Gastrocnemius medialis (tissue), 4 donors: ENCODE results near the gene MAPK12. TPM values are rescaled to one million over a fixed set of nuclear protein-coding genes. Genes with fewer than 3 reads are reported as not detected.

Experiments used
- ATAC-seq, 2 donors: fragments of 150-250 bp; one replicate each; pipeline ENCODE4 v1.9.1; 2016
- DNase-seq, 2 donors: peaks; one replicate each; pipeline ENCODE4 v3.0.0-alpha.2; 2019
- H3K27ac ChIP-seq, 4 donors: fragments of 200-600 bp; sonication (generic); 1 replicate in 1 of 4; 2 replicates in 3 of 4; pipeline ENCODE4 v1.5.1; 2016 to 2018; ENCODE audit warnings: mild to moderate bottlenecking in 2 of 4, moderate library complexity in 1 of 4
- H3K27me3 ChIP-seq, 3 donors: fragments of 200-600 bp; sonication (generic) in 2 of 3; 1 replicate in 1 of 3; 2 replicates in 2 of 3; pipeline versions ENCODE4 v1.5.1 to v1.6.0; 2016 to 2019; ENCODE audit warnings: mild to moderate bottlenecking in 1 of 3, moderate library complexity in 1 of 3
- H3K36me3 ChIP-seq, 2 donors: fragments of 200-600 bp; sonication (generic) in 1 of 2; one replicate each; pipeline ENCODE4 v1.5.1; 2017 to 2018
- H3K4me1 ChIP-seq, 2 donors: fragments of 200-600 bp; sonication (generic) in 1 of 2; one replicate each; pipeline ENCODE4 v1.5.1; 2016 to 2017; ENCODE audit warnings: mild to moderate bottlenecking in 2 of 2
- H3K4me3 ChIP-seq, 4 donors: fragments of 200-600 bp; sonication (generic) in 3 of 4; 1 replicate in 1 of 4; 2 replicates in 3 of 4; pipeline ENCODE4 v1.5.1; 2016 to 2019; ENCODE audit warnings: mild to moderate bottlenecking in 2 of 4
- H3K9me3 ChIP-seq, 3 donors: fragments of 200-600 bp; sonication (generic) in 2 of 3; 1 replicate in 1 of 3; 2 replicates in 2 of 3; pipeline ENCODE4 v1.5.1; 2016 to 2019
- POLR2A ChIP-seq, 2 donors: fragments of 450-650 bp; IDR thresholded peaks; one replicate each; pipeline ENCODE4 v1.6.1; 2017; ENCODE audit warnings: antibody characterized with exemption in 2 of 2, mild to moderate bottlenecking in 2 of 2, moderate library complexity in 2 of 2
- in situ Hi-C, 4 donors: fragments of 200-750 bp; cut with MboI; loops; one replicate each; pipeline versions ENCODE4 v1.15.0 to v1.8.0; 2017; ENCODE audit warnings: low sequenced_read_pairs in 4 of 4
- intact Hi-C: fragments of 100-400 bp; cut with DNase I; formaldehyde crosslinking; loops from one replicate; pipeline ENCODE4 v1.15.1; 2023; ENCODE audit warnings: low total_unique reads
- total RNA-seq, 4 donors: library from RNA; depleted of rRNA; stranded (reverse); fragments of >200 nt; gene quantifications; one replicate each; pipeline versions ENCODE4 v1.1.0 to v1.2.3, GENCODE V29; 2016
- TF ChIP-seq, protein P1 (sequence below), 5 experiments: fragments of 450-650 bp in 3 of 5; fragments of 200-600 bp in 2 of 5; sonication (generic) in 2 of 5; IDR thresholded peaks in 4 of 5; conservative IDR thresholded peaks in 1 of 5; 1 replicate in 4 of 5; 2 replicates in 1 of 5; pipeline ENCODE4 v1.5.1; 2016 to 2019; ENCODE audit warnings: antibody characterized with exemption in 5 of 5, mild to moderate bottlenecking in 3 of 5, moderate library complexity in 3 of 5

Gene MAPK12
- total RNA-seq, 4 donors from 2014 or later = 126 to 290 (median 219) TPM

DNA sequence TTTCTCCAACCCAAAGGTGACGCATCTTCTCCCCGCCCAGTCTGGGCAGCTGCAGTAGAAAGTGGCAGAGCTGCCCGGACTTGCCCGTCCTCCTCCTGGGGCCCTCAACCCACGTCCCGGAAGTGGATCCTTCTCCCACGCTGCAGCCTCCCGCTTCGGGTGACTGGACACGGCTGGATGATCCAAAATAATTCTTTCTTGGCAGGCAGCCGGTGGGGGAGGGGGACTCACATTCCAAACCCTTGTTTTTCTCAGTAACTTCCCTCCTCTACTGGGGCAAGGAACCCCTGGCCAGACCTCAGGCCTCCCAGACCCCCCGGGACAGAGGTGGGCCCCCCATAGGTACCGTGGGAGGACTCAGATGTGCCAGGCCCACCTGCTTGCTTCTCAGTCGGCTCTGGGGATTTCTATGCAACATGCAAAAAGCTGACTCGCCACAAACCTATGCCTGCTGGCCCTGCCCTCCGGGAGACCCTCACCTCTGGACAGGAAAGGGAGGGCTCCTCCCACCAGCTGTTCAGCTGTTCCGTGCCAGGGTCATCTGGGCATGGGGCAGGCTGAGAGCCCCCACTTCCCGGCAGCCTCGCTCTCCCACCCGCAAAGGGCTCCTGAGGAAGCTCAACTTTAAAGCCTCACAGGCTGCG is 44.6 kb upstream of the MAPK12 start:
- Histone ChIP-seq H3K9me3 (no peaks in the 10 kb centered on the region), H3K36me3 (no peaks in the 10 kb centered on the region), H3K4me1 (peaks cover 16 to 34% of the 10 kb centered on the region in 2 donors), H3K27me3 (peaks cover 0 to 5% (median 4%) of the 10 kb centered on the region in 3 donors), H3K4me3 (peak overlapping the region; percentile 59 to 70 (median 62)), H3K27ac (peak overlapping the region; percentile 51 to 75 (median 60))
- in situ Hi-C loops (no loop called here), intact Hi-C loops (loop anchor here (2.0 kb wide), 1 partner anchor 21 kb away; the partner anchor contains the start of gene DENND6B)
- TF ChIP-seq POLR2A (IDR thresholded peaks at IDR 0.05) = no peak
- TF ChIP-seq, protein P1, sequence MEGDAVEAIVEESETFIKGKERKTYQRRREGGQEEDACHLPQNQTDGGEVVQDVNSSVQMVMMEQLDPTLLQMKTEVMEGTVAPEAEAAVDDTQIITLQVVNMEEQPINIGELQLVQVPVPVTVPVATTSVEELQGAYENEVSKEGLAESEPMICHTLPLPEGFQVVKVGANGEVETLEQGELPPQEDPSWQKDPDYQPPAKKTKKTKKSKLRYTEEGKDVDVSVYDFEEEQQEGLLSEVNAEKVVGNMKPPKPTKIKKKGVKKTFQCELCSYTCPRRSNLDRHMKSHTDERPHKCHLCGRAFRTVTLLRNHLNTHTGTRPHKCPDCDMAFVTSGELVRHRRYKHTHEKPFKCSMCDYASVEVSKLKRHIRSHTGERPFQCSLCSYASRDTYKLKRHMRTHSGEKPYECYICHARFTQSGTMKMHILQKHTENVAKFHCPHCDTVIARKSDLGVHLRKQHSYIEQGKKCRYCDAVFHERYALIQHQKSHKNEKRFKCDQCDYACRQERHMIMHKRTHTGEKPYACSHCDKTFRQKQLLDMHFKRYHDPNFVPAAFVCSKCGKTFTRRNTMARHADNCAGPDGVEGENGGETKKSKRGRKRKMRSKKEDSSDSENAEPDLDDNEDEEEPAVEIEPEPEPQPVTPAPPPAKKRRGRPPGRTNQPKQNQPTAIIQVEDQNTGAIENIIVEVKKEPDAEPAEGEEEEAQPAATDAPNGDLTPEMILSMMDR (IDR thresholded peaks at IDR 0.05 in 4 of 5, conservative IDR thresholded peaks at IDR 0.05 in 1 of 5) = no peak
- DNase-seq = peak; percentile 36 to 64
- peak; percentile 2 to 36 for ATAC-seq

DNA sequence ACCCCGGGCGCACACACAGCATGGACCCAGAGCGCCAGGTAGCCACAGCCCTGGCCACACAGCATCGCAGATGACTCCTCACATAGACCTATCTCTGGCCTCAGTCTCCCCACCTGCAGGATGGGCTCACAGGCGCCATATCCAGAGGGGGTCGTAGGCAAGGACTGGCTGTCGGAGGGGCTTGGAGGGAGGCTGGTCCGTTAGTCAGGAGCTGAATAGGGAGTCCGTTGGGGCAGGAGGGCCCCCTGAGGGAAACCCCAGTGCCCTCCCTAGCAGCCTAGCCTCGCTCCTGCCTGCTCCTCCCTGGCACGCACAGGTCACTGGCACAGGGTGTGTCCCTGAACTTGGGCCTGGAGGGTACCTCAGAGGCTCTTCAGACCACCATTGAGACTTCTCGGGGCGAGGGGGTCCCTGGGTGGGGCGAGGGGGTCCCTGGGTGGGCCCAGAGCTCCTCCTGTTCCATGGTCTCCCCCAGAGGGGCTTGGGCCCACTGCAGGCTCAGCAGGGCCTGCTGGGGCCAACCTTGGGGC is 44.0 kb upstream of the MAPK12 start:
- Histone ChIP-seq H3K4me1 (peaks cover 16 to 34% of the 10 kb centered on the region in 2 donors), H3K36me3 (no peaks in the 10 kb centered on the region), H3K27ac (peak overlapping the region; percentile 51 to 75 (median 60)), H3K4me3 (peak overlapping the region in 3 of 4 donors; percentile 59 to 64 (median 59)), H3K9me3 (no peaks in the 10 kb centered on the region), H3K27me3 (peaks cover 0 to 5% (median 4%) of the 10 kb centered on the region in 3 donors)
- DNase-seq (no peak), ATAC-seq (no peak)
- TF ChIP-seq, protein P1 (IDR thresholded peaks at IDR 0.05 in 4 of 5, conservative IDR thresholded peaks at IDR 0.05 in 1 of 5) = no peak
- TF ChIP-seq POLR2A (IDR thresholded peaks at IDR 0.05) = no peak
- intact Hi-C loops (no loop called here), in situ Hi-C loops (no loop called here)

DNA sequence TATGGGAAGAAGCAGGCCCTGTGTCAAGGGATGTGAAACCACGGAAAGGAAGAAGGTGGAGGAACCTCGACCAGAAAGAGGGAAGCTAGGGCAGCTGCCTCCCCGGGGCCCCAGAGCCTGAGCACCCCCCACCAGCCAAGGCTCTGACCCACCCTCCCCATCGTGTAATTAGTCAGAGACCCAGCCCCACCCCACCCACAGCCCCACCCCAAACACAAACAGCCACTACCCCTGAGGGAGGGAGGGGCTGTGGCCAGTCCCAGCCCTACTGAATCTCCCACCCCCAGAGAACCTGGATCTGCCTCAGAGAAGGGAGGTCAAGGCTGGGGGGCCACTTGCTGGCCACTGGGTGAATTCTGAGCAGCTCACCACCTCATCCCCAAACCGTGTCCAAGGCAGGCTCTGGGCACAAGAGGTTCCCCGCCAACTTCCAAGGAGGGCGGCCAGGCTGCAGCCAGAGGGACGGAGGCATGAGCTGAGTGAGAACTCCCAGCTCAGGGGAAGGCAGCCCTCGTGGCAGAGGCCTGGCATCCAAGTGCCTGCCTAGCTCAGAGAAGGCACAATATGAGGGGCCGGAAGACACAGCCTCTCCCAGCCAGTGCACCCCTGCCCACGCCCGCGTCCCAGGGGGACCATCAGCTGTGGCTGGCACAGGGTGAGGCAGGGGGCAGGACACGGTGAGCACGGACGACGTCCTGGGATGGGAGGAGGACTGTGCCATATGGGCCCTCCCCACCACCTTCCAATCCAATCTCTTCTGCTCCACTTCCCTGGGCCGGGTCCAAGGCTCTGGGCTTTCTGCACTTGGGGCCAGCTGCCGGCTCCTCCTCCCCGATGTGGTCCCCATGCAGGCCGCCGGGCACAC is 43.3 kb upstream of the MAPK12 start:
- DNase-seq (peak in 1 of 2 donors; percentile 35), ATAC-seq (no peak)
- H3K27me3 ChIP-seq = peaks cover 0 to 5% (median 4%) of the 10 kb centered on the region in 3 donors
- intact Hi-C loops = no loop called here
- peaks cover 16 to 34% of the 10 kb centered on the region in 2 donors for H3K4me1 ChIP-seq
- no peaks in the 10 kb centered on the region for H3K36me3 ChIP-seq
- peak overlapping the region in 3 of 4 donors; percentile 51 to 75 (median 58) for H3K27ac ChIP-seq
- no peaks in the 10 kb centered on the region for H3K9me3 ChIP-seq
- in situ Hi-C loops = no loop called here
- peak overlapping the region in 2 of 4 donors; percentile 59 for H3K4me3 ChIP-seq
- TF ChIP-seq, protein P1 (IDR thresholded peaks at IDR 0.05 in 4 of 5, conservative IDR thresholded peaks at IDR 0.05 in 1 of 5) = no peak

DNA sequence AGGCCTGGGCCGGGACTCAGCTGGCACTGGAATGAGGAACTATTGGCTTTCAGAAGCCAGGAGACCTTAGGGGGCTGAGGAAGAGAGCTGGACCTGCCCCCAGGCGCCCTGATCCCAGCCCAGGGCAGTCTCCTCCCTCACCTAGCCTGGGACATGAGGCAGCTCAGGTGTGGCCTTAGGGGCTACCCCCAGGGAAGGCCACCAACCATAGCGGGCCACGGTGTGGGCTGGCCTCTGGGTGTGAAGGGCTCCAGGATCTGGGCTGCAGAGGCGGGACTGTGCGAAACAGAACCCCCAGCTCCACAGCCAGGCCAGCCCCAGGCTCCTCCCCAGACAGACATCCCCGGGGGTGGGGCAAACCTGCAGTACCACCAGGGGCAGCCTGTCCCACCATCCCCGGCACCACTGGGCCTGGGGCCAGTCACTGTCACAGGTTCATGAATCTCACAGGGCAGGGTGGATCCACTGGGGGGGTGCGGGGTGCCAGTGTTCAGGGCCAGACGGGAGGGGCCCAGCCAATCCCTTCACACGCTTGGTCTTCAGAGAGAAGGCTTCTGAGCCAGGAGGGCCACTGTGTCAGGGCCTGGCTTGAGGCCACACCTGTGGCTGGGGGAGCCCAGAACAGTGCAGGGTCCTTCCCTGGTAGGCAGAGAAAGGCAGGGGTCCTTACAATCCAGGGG is 42.5 kb upstream of the MAPK12 start:
- intact Hi-C loops (no loop called here), in situ Hi-C loops (no loop called here)
- DNase-seq (peak in 1 of 2 donors; percentile 24), ATAC-seq (no peak)
- Histone ChIP-seq H3K36me3 (no peaks in the 10 kb centered on the region), H3K27ac (peak overlapping the region in 1 of 4 donors; percentile 34), H3K27me3 (peaks cover 0 to 5% (median 4%) of the 10 kb centered on the region in 3 donors), H3K9me3 (no peaks in the 10 kb centered on the region), H3K4me3 (no peak overlapping the region), H3K4me1 (peaks cover 16 to 37% of the 10 kb centered on the region in 2 donors)
- TF ChIP-seq, protein P1 (IDR thresholded peaks at IDR 0.05 in 4 of 5, conservative IDR thresholded peaks at IDR 0.05 in 1 of 5) = no peak
- no peak for TF ChIP-seq POLR2A (IDR thresholded peaks at IDR 0.05)
